Right atrium auricular region (tissue), 2 donors: ENCODE data around the gene HRH3. TPM values are rescaled to one million over a fixed set of nuclear protein-coding genes. Genes with fewer than 3 reads are reported as not detected.

ENCODE experiments used
- DNase-seq: peaks from one replicate; pipeline ENCODE4 v3.0.0-alpha.2; 2019; ENCODE audit warnings: low spot score
- H3K27ac ChIP-seq, 2 donors: fragments of 200-600 bp; sonication (generic); 1 replicate in 1 of 2; 2 replicates in 1 of 2; pipeline ENCODE4 v1.5.1; 2016 to 2019
- H3K27me3 ChIP-seq, 2 donors: fragments of 200-600 bp; sonication (generic); one replicate each; pipeline versions ENCODE4 v1.5.1 to v1.6.0; 2017 to 2019
- H3K36me3 ChIP-seq: fragments of 200-600 bp; sonication (generic); one replicate; pipeline ENCODE4 v1.5.1; 2016
- H3K4me1 ChIP-seq, 2 donors: fragments of 200-600 bp; sonication (generic); one replicate each; pipeline versions ENCODE4 v1.5.1 to v1.6.0; 2017 to 2019
- H3K4me3 ChIP-seq, 2 donors: fragments of 200-600 bp; sonication (generic); 1 replicate in 1 of 2; 2 replicates in 1 of 2; pipeline ENCODE4 v1.5.1; 2017 to 2019; ENCODE audit warnings: mild to moderate bottlenecking in 1 of 2, moderate library complexity in 1 of 2
- H3K9me3 ChIP-seq, 2 donors: fragments of 200-600 bp; sonication (generic); one replicate each; pipeline ENCODE4 v1.5.1; 2019
- CTCF ChIP-seq, 2 donors: fragments of 200-600 bp; sonication (generic); IDR thresholded peaks; one replicate each; pipeline ENCODE4 v1.5.1; 2019; ENCODE audit warnings: antibody characterized with exemption in 2 of 2
- total RNA-seq, 2 donors: library from RNA; depleted of rRNA; stranded (reverse); fragments of >200 nt; gene quantifications; one replicate each; pipeline ENCODE4 v1.1.0, GENCODE V29; 2016

HRH3 gene
- total RNA-seq, 2 donors from 2014 or later: not detected

- Histone ChIP-seq H3K9me3 (no peaks in the 10 kb centered on the region), H3K27me3 (no peaks in the 10 kb centered on the region), H3K36me3 (no peaks in the 10 kb centered on the region), H3K27ac (peak overlapping the region; percentile 77 to 82), H3K4me1 (peaks cover 0 to 54% of the 10 kb centered on the region in 2 donors), H3K4me3 (no peak overlapping the region)
- DNase-seq: no peak
- TF ChIP-seq CTCF (IDR thresholded peaks at IDR 0.05): no peak
Observed at GRCh38 chr20:62236200-62236599, 16.1 kb upstream of the HRH3 start.

DNA sequence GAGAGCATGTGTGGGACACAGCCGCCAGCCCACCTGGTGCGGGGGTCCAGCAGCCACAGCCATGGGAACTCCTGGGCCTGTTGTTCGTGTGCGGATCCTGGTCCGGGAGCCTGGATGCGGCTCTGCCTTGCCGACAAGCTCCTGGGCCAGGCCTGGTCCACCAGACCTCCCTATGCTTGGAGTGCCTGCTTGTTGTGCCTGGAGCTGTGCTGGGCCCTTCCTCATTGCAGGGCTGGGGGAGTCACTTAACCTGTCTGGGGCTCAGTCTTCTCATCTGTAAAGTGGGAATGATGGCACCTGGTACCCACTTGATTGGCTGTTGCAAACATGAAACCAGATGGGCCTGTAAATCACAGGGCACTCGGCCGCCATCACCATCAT lies 15.7 kb upstream of the HRH3 start:
- H3K27ac ChIP-seq: peak overlapping the region; percentile 77 to 82

DNA sequence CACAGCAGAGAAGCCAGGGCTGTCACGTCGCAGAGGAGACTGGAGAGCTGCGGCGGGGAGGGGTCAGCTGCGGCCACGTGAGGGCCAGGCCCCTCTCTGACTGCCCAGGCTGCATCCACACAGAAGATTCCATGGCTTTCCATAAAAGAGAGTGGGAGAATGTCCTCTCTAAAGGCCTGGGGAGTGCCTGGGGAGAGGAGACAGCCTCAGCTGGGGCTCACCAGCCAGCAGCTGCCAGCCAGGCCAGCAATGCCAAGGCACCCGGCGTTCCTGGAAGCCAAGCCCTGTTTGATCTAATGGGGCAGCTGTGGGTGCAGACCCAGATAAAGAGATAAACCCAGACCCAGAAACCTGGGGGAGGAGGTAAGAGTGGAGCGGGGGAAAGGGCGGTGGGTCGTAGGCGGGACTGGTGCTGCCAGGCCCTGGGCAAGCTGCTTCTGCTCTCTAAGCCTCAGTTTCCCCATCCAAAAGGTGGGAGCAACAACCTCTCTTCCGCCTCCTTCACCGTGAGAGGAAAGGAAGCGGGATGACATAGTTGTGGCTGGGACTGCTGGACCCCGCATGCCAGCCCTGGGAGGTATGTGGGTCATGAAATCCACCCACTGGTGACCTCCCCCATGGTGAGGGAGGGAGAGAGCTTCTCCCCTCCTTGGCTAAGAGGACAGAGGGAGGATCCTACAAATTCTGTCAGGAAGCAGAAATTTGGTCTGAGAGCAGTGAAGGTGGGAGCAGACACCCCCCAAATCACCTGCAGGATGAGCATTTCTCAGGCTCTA lies 15.1 kb upstream of the HRH3 start:
- DNase-seq: no peak
- Histone ChIP-seq H3K27me3 (no peaks in the 10 kb centered on the region), H3K27ac (peak overlapping the region; percentile 72 to 82), H3K9me3 (no peaks in the 10 kb centered on the region), H3K4me3 (no peak overlapping the region), H3K36me3 (no peaks in the 10 kb centered on the region), H3K4me1 (peaks cover 0 to 45% of the 10 kb centered on the region in 2 donors)
- TF ChIP-seq CTCF (IDR thresholded peaks at IDR 0.05): no peak

More for the DNA sequence above, 15.7 kb upstream of the HRH3 start:
- DNase-seq: no peak
- no peak for TF ChIP-seq CTCF (IDR thresholded peaks at IDR 0.05)
- H3K4me1 ChIP-seq: peaks cover 0 to 51% of the 10 kb centered on the region in 2 donors
- no peaks in the 10 kb centered on the region for H3K9me3 ChIP-seq
- H3K27me3 ChIP-seq: no peaks in the 10 kb centered on the region
- no peaks in the 10 kb centered on the region for H3K36me3 ChIP-seq
- no peak overlapping the region for H3K4me3 ChIP-seq

DNA sequence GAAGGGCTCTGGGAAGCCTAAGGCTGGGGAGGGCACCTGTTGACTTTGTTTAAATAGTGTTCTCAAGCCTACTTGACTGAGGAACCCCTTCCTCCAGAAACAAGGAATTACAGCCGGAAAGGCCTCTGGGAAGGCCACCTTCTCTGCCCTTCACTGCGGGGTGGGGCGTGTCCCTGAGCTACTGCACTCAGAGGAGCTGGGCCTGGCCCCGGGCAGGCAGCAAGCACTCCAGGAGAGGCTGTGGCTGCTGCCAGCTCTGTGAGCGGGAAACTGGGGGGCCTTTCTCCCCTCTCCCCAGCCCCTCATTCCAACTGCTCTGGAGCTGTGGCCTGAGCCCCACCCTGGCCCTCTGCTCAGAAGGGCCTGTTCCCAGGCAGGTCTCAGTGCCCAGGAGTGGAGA lies 14.3 kb upstream of the HRH3 start:
- H3K36me3 ChIP-seq: no peaks in the 10 kb centered on the region
- TF ChIP-seq CTCF (IDR thresholded peaks at IDR 0.05): no peak
- H3K27me3 ChIP-seq: no peaks in the 10 kb centered on the region
- H3K9me3 ChIP-seq: no peaks in the 10 kb centered on the region
- H3K27ac ChIP-seq: peak overlapping the region; percentile 72 to 82
- peaks cover 0 to 37% of the 10 kb centered on the region in 2 donors for H3K4me1 ChIP-seq
- no peak overlapping the region for H3K4me3 ChIP-seq
- DNase-seq: no peak

- no peak for TF ChIP-seq CTCF (IDR thresholded peaks at IDR 0.05)
- Histone ChIP-seq H3K4me3 (no peak overlapping the region), H3K4me1 (peaks cover 0 to 31% of the 10 kb centered on the region in 2 donors), H3K27ac (peak overlapping the region; percentile 72 to 82), H3K36me3 (no peaks in the 10 kb centered on the region), H3K27me3 (no peaks in the 10 kb centered on the region), H3K9me3 (no peaks in the 10 kb centered on the region)
- no peak for DNase-seq
Observed at GRCh38 chr20:62233684-62234083, 13.6 kb upstream of the HRH3 start.
